A673 (cell line): ENCODE measurements around the gene HYAL2.

ENCODE experiments used
- EZH2 ChIP-seq: fragments of 200-600 bp; sonication (generic); IDR thresholded peaks from 2 replicates; pipeline ENCODE4 v1.6.1; 2017; ENCODE audit warnings: borderline replicate concordance, low read depth, mild to moderate bottlenecking, mixed read lengths, antibody characterized with exemption, low read length; ENCODE audit not compliant: poor library complexity, severe bottlenecking
- TF ChIP-seq, protein P1 (sequence below): fragments of 300-800, 200-600 bp; sonication (generic); conservative IDR thresholded peaks from 2 replicates; pipeline ENCODE4 v1.5.1; 2017; ENCODE audit warnings: low read depth, mild to moderate bottlenecking, antibody characterized with exemption, low read length, moderate library complexity, mixed read lengths

GRCh38 chr3:50359760-50360110, 37.2 kb upstream of the HYAL2 start:
- TF ChIP-seq, protein P1, sequence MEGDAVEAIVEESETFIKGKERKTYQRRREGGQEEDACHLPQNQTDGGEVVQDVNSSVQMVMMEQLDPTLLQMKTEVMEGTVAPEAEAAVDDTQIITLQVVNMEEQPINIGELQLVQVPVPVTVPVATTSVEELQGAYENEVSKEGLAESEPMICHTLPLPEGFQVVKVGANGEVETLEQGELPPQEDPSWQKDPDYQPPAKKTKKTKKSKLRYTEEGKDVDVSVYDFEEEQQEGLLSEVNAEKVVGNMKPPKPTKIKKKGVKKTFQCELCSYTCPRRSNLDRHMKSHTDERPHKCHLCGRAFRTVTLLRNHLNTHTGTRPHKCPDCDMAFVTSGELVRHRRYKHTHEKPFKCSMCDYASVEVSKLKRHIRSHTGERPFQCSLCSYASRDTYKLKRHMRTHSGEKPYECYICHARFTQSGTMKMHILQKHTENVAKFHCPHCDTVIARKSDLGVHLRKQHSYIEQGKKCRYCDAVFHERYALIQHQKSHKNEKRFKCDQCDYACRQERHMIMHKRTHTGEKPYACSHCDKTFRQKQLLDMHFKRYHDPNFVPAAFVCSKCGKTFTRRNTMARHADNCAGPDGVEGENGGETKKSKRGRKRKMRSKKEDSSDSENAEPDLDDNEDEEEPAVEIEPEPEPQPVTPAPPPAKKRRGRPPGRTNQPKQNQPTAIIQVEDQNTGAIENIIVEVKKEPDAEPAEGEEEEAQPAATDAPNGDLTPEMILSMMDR, result no peak
- TF ChIP-seq EZH2, result no peak
